ENCODE data around the gene AKAP4. TPM values are rescaled to one million over a fixed set of nuclear protein-coding genes. Genes with fewer than 3 reads are reported as not detected.

The AKAP4 gene
- total RNA-seq, 2 experiments from 2014 or later: not detected

DNA sequence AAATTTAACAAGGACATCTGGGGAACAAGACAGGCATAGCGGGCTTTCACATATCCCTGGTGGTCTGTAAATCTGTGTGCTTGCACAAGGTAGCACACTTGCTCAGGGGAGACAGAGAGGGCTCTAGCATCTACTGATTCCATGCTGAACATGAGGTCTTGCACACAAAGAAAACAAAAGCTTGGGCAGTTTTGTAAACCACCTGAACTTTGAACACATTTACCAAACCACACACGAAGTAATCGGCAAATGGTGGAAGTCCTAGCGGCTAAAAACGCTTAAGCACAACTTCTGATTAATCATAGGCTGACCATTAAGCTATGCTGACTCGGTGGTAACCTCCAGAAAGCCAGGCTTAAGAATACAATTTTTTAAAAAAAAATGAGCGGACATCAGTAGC lies 52.8 kb downstream of the AKAP4 start:
- H3K27me3 ChIP-seq (ENCODE audit: control insufficient read depth in 1 of 2, insufficient read depth in 2 of 2, low read length in 2 of 2): no peaks in the 10 kb centered on the region
- ChIA-PET CTCF (no interaction called here), POLR2A (no interaction called here)
- H3K9me3 Mint-ChIP-seq: no peaks in the 10 kb centered on the region
- H3K4me3 Mint-ChIP-seq: no peak overlapping the region
- no peaks in the 10 kb centered on the region for H3K9me3 ChIP-seq (ENCODE audit: control insufficient read depth in 1 of 2, insufficient read depth in 1 of 2, low read length in 2 of 2)
- TF ChIP-seq CTCF (IDR thresholded peaks at IDR 0.05): no peak
- no peaks in the 10 kb centered on the region for H3K27me3 Mint-ChIP-seq
- no peak overlapping the region for H3K27ac ChIP-seq (ENCODE audit: low read depth in 1 of 2, low read length in 2 of 2)
- intact Hi-C loops (cut with DNase I, micrococcal nuclease): no loop called here
- H3K27ac Mint-ChIP-seq: no peak overlapping the region
- no peaks in the 10 kb centered on the region for H3K4me1 ChIP-seq (ENCODE audit: insufficient read depth, low read length)
- no peaks in the 10 kb centered on the region for H3K4me1 Mint-ChIP-seq (ENCODE audit: low read depth)
- no peak for DNase-seq
- no peak overlapping the region for H3K4me3 ChIP-seq (ENCODE audit: low read length)
- no peak for ATAC-seq (ENCODE audit: poor library complexity)
- no peaks in the 10 kb centered on the region for H3K36me3 Mint-ChIP-seq (ENCODE audit: low read depth)
- H3K36me3 ChIP-seq (ENCODE audit: insufficient read depth, low read length): no peaks in the 10 kb centered on the region

Other genes with a start within 250 kb of the AKAP4 start
- under 1 TPM; 0.19 to 0.39 TPM for gene CCNB3, start 3.8 kb upstream of the AKAP4 start, total RNA-seq